C4-2B (cell line): Measurements from ENCODE around the gene CACNA1G.

ENCODE experiments used
- ZFX ChIP-seq: fragments of 450-650 bp; IDR thresholded peaks from 2 replicates; pipeline ENCODE4 v1.6.1; 2017
- TF ChIP-seq, protein P1 (sequence below): fragments of 450-650 bp; conservative IDR thresholded peaks from 2 replicates; pipeline ENCODE4 v1.5.1; 2017; ENCODE audit warnings: mild to moderate bottlenecking

GRCh38 chr17:50621574-50622031 is 61.1 kb downstream of the CACNA1G start:
- TF ChIP-seq, protein P1, sequence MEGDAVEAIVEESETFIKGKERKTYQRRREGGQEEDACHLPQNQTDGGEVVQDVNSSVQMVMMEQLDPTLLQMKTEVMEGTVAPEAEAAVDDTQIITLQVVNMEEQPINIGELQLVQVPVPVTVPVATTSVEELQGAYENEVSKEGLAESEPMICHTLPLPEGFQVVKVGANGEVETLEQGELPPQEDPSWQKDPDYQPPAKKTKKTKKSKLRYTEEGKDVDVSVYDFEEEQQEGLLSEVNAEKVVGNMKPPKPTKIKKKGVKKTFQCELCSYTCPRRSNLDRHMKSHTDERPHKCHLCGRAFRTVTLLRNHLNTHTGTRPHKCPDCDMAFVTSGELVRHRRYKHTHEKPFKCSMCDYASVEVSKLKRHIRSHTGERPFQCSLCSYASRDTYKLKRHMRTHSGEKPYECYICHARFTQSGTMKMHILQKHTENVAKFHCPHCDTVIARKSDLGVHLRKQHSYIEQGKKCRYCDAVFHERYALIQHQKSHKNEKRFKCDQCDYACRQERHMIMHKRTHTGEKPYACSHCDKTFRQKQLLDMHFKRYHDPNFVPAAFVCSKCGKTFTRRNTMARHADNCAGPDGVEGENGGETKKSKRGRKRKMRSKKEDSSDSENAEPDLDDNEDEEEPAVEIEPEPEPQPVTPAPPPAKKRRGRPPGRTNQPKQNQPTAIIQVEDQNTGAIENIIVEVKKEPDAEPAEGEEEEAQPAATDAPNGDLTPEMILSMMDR, result no peak
- no peak for TF ChIP-seq ZFX
